HEK293T (cell line): ENCODE results near the gene GAP43.

ENCODE experiments used
- CTCF ChIA-PET: fragments of 350-600 bp; formaldehyde crosslinking; extraction: SDS; loops from one replicate; lab custom pipeline; 2021; ENCODE audit warnings: antibody characterized with exemption, inconsistent platforms; lab: Yijun Ruan, JAX
- POLR2A ChIA-PET: fragments of 350-600 bp; formaldehyde crosslinking; extraction: SDS; loops from one replicate; lab custom pipeline; 2020; ENCODE audit warnings: antibody characterized with exemption, inconsistent platforms; lab: Yijun Ruan, JAX
- DNase-seq: peaks from one replicate; pipeline ENCODE4 v3.0.0; 2012; ENCODE audit warnings: mixed read lengths; ENCODE audit errors: extremely low spot score
- ARNT ChIP-seq: fragments of 450-650 bp; IDR thresholded peaks from 2 replicates; pipeline ENCODE4 v1.6.1; 2017; ENCODE audit warnings: mild to moderate bottlenecking
- BHLHE40 ChIP-seq: fragments of 450-650 bp; IDR thresholded peaks from 2 replicates; pipeline ENCODE4 v1.6.1; 2016; ENCODE audit warnings: mild to moderate bottlenecking, moderate library complexity, borderline replicate concordance
- CTBP1 ChIP-seq: fragments of 450-650 bp; IDR thresholded peaks from 2 replicates; pipeline ENCODE4 v1.6.1; 2016; ENCODE audit warnings: borderline replicate concordance
- ELF4 ChIP-seq: fragments of 450-650 bp; IDR thresholded peaks from 2 replicates; pipeline ENCODE4 v1.6.1; 2017; ENCODE audit warnings: antibody characterized with exemption
- FOXA1 ChIP-seq: fragments of 450-650 bp; IDR thresholded peaks from 2 replicates; pipeline ENCODE4 v1.6.1; 2016; ENCODE audit warnings: mild to moderate bottlenecking
- FOXK2 ChIP-seq: fragments of 450-650 bp; IDR thresholded peaks from 2 replicates; pipeline ENCODE4 v1.6.1; 2016; ENCODE audit warnings: mild to moderate bottlenecking
- FOXM1 ChIP-seq: fragments of 450-650 bp; IDR thresholded peaks from 2 replicates; pipeline ENCODE4 v1.6.1; 2017; ENCODE audit warnings: mild to moderate bottlenecking, borderline replicate concordance
- HDGF ChIP-seq: fragments of 450-650 bp; IDR thresholded peaks from 2 replicates; pipeline ENCODE4 v1.6.1; 2017; ENCODE audit warnings: antibody characterized with exemption, borderline replicate concordance
- L3MBTL2 ChIP-seq: fragments of 450-650 bp; conservative IDR thresholded peaks from 2 replicates; pipeline ENCODE4 v1.6.1; 2016; ENCODE audit warnings: mild to moderate bottlenecking
- LEF1 ChIP-seq: fragments of 450-650 bp; IDR thresholded peaks from 2 replicates; pipeline ENCODE4 v1.6.1; 2017; ENCODE audit warnings: mild to moderate bottlenecking, borderline replicate concordance
- NFRKB ChIP-seq: fragments of 450-650 bp; IDR thresholded peaks from 2 replicates; pipeline ENCODE4 v1.6.1; 2016; ENCODE audit warnings: mild to moderate bottlenecking, moderate library complexity
- PKNOX1 ChIP-seq: fragments of 450-650 bp; IDR thresholded peaks from 2 replicates; pipeline ENCODE4 v1.6.1; 2016
- SP1 ChIP-seq: fragments of 450-650 bp; IDR thresholded peaks from 2 replicates; pipeline ENCODE4 v1.6.1; 2017
- SUZ12 ChIP-seq: fragments of 450-650 bp; IDR thresholded peaks from 2 replicates; pipeline ENCODE4 v1.6.1; 2016; ENCODE audit warnings: mild to moderate bottlenecking
- TARDBP ChIP-seq: fragments of 450-650 bp; IDR thresholded peaks from 2 replicates; pipeline ENCODE4 v1.6.1; 2016
- ZNF384 ChIP-seq: fragments of 450-650 bp; IDR thresholded peaks from 2 replicates; pipeline ENCODE4 v1.6.1; 2016

The GAP43 gene

DNA sequence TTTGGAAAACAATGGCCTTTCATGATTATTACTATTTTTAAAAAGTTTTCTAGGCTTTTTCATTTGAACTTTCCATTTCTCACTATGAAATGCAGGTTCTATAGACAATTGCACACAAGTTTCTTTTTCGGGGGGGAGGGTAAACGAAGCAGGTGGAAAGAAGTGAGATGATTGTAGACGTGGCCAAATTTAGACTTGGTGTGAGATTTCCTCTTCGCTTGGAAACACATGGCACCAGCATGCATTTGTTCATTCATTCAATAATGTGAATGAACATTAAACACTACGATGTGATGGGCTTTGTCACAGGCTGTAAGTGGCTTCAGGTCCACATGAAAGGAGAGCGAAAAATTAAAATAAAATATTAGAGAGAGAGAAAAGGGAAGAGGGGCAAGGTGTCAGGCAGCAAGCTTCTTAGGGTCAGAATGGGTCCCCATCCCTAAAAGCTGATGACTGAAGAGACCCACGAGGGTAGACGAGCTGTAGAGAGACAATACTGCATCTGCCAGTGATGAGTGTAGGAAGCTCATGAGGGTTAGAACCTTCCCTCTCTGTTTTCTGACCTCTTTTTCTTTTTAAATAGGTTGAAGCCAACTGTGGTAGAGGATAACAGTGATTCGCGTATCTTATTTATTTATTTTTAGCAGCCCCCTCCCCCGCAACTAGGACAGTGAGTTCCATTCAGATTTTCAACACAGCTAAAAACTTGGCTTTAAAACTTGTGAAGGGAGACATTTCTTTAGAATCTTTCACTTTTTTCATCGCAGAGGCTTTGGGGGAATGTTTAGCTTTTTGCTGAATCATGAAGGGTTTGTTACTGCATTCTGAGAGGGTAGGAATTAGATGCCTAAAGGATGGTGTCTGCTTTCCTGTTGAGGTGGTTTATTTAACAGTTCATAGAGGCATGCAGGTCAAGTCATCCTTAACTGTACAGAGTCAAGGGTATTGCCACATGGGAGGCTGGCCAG, 36.2 kb downstream of the GAP43 start:
- TF ChIP-seq LEF1 (no peak), TARDBP (no peak), NFRKB (no peak), ARNT (no peak), L3MBTL2 (peak; percentile 47; the same call in 1 of the 2 replicates)
- no peak for DNase-seq
- CTCF ChIA-PET = no interaction called here
- POLR2A ChIA-PET = interaction anchor here (0.5 to 1.5 kb wide), 10 partner anchors 16 to 513 kb away, joined by 3 to 5 read pairs (median 4); no protein-coding TSS in a partner anchor

DNA sequence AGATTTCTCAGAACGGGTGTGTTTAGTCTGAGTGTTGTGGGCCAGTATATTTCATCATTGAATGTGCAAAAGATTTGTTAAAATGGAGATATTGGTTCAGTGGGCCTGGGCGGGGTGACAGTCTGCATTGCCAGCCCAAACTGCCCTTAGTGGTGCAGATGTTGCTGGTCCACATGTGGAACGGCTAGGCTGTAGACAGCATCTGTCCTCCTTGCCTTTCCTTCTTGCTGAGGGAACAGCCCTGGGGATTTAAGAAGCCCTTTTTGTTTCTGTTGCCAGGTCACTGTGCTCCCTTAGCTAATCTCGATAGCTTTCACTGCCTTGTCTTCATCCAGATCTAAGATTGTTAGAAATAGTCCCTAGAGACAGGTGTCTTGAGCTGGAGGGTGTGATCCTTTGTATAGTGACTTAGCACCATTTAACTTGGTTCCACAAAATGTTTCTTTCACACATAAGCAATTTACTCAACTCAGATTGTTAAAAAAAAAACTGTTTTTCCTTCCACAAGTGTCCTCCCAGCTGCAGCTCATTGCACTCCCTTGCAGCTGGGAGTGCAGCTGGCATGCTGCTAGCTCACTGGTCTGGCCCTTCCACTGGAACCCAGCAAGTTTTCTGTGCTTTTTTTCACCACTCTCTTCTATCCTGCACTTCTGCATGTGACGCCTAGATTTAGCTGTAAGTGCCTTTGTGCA, 37.5 kb downstream of the GAP43 start:
- ChIA-PET CTCF (no interaction called here), POLR2A (interaction anchor here (1.4 kb wide), 1 partner anchor 124 kb away, joined by 3 read pairs; no protein-coding TSS in a partner anchor)
- no peak for TF ChIP-seq ELF4
- TF ChIP-seq ZNF384 = no peak
- TF ChIP-seq FOXM1 = no peak
- no peak for TF ChIP-seq SP1
- TF ChIP-seq BHLHE40 = no peak
- no peak for DNase-seq

- CTCF ChIA-PET = no interaction called here
- DNase-seq = no peak
Measured at GRCh38 chr3:115662356-115662755, 39.0 kb downstream of the GAP43 start.

DNA sequence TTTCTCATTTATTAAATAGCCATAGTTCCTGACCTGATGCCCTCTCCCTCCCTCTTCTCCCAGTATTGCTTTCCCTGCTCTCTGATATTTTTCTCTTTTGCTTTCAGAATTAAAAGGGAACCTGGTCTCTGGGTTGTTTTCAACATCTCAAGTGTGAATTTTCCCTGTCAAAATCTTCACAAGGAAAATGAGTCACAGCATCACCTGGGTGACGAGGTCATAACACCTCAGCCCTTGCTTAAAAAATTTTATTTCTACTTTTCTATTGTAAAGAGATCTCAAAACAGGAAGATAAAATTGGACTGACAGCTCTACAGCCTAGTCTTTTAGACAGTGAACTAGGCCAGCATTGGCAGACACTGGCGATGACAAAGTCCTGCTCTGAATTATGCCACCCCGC, 40.1 kb downstream of the GAP43 start:
- POLR2A ChIA-PET = no interaction called here
- no peak for DNase-seq
- TF ChIP-seq LEF1 = no peak
- TF ChIP-seq SUZ12 = no peak
- TF ChIP-seq ZNF384 = no peak
- no peak for TF ChIP-seq CTBP1
- no peak for TF ChIP-seq BHLHE40
- TF ChIP-seq NFRKB = no peak
- no peak for TF ChIP-seq PKNOX1
- no peak for TF ChIP-seq TARDBP
- no peak for TF ChIP-seq L3MBTL2
- no peak for TF ChIP-seq FOXM1
- TF ChIP-seq FOXA1 = no peak
- no peak for TF ChIP-seq SP1
- no peak for TF ChIP-seq HDGF
- no peak for TF ChIP-seq ARNT
- TF ChIP-seq ELF4 = no peak
- no peak for TF ChIP-seq FOXK2
- CTCF ChIA-PET = no interaction called here

More at GRCh38 chr3:115662356-115662755, 39.0 kb downstream of the GAP43 start:
- no peak for TF ChIP-seq SP1
- TF ChIP-seq ELF4 = no peak
- TF ChIP-seq SUZ12 = no peak
- no peak for TF ChIP-seq FOXM1
- no peak for TF ChIP-seq TARDBP
- TF ChIP-seq PKNOX1 = no peak
- TF ChIP-seq FOXK2 = no peak
- no peak for TF ChIP-seq LEF1
- no peak for TF ChIP-seq L3MBTL2
- TF ChIP-seq HDGF = no peak
- no peak for TF ChIP-seq BHLHE40
- POLR2A ChIA-PET = no interaction called here

GRCh38 chr3:115666081-115666480, 42.8 kb downstream of the GAP43 start:
- DNase-seq = no peak
- no peak for TF ChIP-seq CTBP1
- TF ChIP-seq ARNT = no peak
- TF ChIP-seq ELF4 = no peak
- no peak for TF ChIP-seq PKNOX1
- no peak for TF ChIP-seq BHLHE40
- no peak for TF ChIP-seq LEF1
- TF ChIP-seq ZNF384 = no peak
- TF ChIP-seq FOXA1 = no peak
- no peak for TF ChIP-seq HDGF
- no peak for TF ChIP-seq FOXM1
- TF ChIP-seq TARDBP = no peak
- TF ChIP-seq NFRKB = no peak
- TF ChIP-seq FOXK2 = no peak
- TF ChIP-seq SUZ12 = no peak
- TF ChIP-seq SP1 = no peak
- no peak for TF ChIP-seq L3MBTL2
- ChIA-PET CTCF (interaction anchor here (1.2 kb wide), 1 partner anchor 48 kb away, joined by 3 read pairs; no protein-coding TSS in a partner anchor), POLR2A (no interaction called here)
